HepG2 (cell line): ENCODE data around the gene BTN1A1. TPM values are rescaled to one million over a fixed set of nuclear protein-coding genes. Genes with fewer than 3 reads are reported as not detected.
A peak's percentile ranks its signal among the peaks of the same experiment; 100 is the strongest.

Source experiments
- ATAC-seq: fragments of 200-7000 bp; cut with Tn5 transposase; 3 replicates; pipeline ENCODE4 v1.9.1; 2020; ENCODE audit warnings: mild to moderate bottlenecking, moderate library complexity
- BruUV-seq: library from RNA; stranded (reverse); fragments of 400-500 nt; replicated peaks from 2 replicates; lab custom pipeline; 2021; lab: Mats Ljungman, UMichigan
- CTCF ChIA-PET: fragments of 300-600 bp; formaldehyde crosslinking; extraction: SDS; loops from one replicate; lab custom pipeline; 2021; ENCODE audit warnings: low total read pairs, inconsistent platforms, low intra/inter-chr PET ratio; lab: Yijun Ruan, JAX
- POLR2A ChIA-PET: fragments of 350-600 bp; sonication (Branson Sonifier 250); formaldehyde crosslinking; loops from one replicate; lab custom pipeline; 2020; ENCODE audit warnings: antibody characterized with exemption, inconsistent platforms; lab: Yijun Ruan, JAX
- DNase-seq: peaks from one replicate; pipeline ENCODE4 v3.0.0-alpha.2; 2015; ENCODE audit warnings: low spot score
- FAIRE-seq: peaks from 3 replicates; lab custom pipeline; 2011; peaks lifted over from hg19 to GRCh38; lab: Jason Lieb, UNC
- H2AFZ ChIP-seq: one replicate; pipeline ENCODE4 v1.6.1; 2011; ENCODE audit warnings: low read length, inconsistent platforms
- H3K27ac ChIP-seq: fragments of 300-600 bp; 3 replicates; pipeline ENCODE4 v1.8.0; 2011; ENCODE audit warnings: mixed run types, mild to moderate bottlenecking, mixed read lengths, low read length, inconsistent platforms; ENCODE audit not compliant: insufficient read depth; ENCODE audit errors: extremely low read length
- H3K27me3 ChIP-seq, 2 experiments: fragments of 200-600 bp in 1 of 2; 2 replicates in 1 of 2; 3 replicates in 1 of 2; pipeline versions ENCODE4 v1.6.0 to v1.8.0; 2011; ENCODE audit warnings: low read length in 2 of 2, mild to moderate bottlenecking in 2 of 2, moderate library complexity in 2 of 2, inconsistent platforms in 1 of 2; ENCODE audit not compliant: insufficient read depth in 2 of 2, control insufficient read depth in 1 of 2
- H3K36me3 ChIP-seq, 2 experiments: fragments of 200-600 bp in 1 of 2; replicated peaks in 1 of 2; 2 replicates in 1 of 2; 3 replicates in 1 of 2; pipeline versions ENCODE4 v1.5.1 to v1.8.0; 2011; ENCODE audit warnings: low read length in 2 of 2, inconsistent platforms in 1 of 2; ENCODE audit not compliant: insufficient read depth in 2 of 2, control insufficient read depth in 1 of 2
- H3K4me1 ChIP-seq: 2 replicates; pipeline ENCODE4 v1.5.1; 2012; ENCODE audit warnings: low read length, inconsistent platforms; ENCODE audit not compliant: insufficient read depth
- H3K4me2 ChIP-seq: 2 replicates; pipeline ENCODE4 v1.6.0; 2011; ENCODE audit warnings: low read depth, low read length, inconsistent platforms
- H3K4me3 ChIP-seq, 3 experiments: fragments of 200-600 bp in 1 of 3; sonication (generic), shearing (Covaris generic) in 1 of 3; replicated peaks in 1 of 3; 2 replicates each; pipeline ENCODE4 v1.5.1; 2011 to 2016; ENCODE audit warnings: low read length in 3 of 3, inconsistent platforms in 2 of 3, low read depth in 2 of 3, mild to moderate bottlenecking in 2 of 3, control low read depth in 1 of 3, mixed read lengths in 1 of 3; ENCODE audit not compliant: insufficient read depth in 1 of 3
- H3K79me2 ChIP-seq: one replicate; pipeline ENCODE4 v1.6.1; 2011; ENCODE audit warnings: low read length, inconsistent platforms; ENCODE audit not compliant: insufficient read depth
- H3K9ac ChIP-seq: 2 replicates; pipeline ENCODE4 v1.6.0; 2011; ENCODE audit warnings: mild to moderate bottlenecking, low read depth, low read length, inconsistent platforms; ENCODE audit not compliant: insufficient read depth
- H3K9me3 ChIP-seq: 2 replicates; pipeline ENCODE4 v1.5.1; 2012; ENCODE audit warnings: mild to moderate bottlenecking, low read length
- H4K20me1 ChIP-seq: 2 replicates; pipeline ENCODE4 v1.6.0; 2011; ENCODE audit warnings: inconsistent platforms, mild to moderate bottlenecking, low read length, moderate library complexity; ENCODE audit not compliant: insufficient read depth
- CBFB ChIP-seq: sonication (generic); formaldehyde crosslinking; IDR thresholded peaks from 2 replicates; pipeline ENCODE4 v1.4.0; 2020; ENCODE audit warnings: missing genetic modification reagents
- CEBPB ChIP-seq: IDR thresholded peaks from 2 replicates; pipeline ENCODE4 v1.6.1; 2011; ENCODE audit warnings: low read depth, low read length, improper control_type of control experiment, borderline replicate concordance
- CTCF ChIP-seq: sonication (generic); formaldehyde crosslinking; IDR thresholded peaks from 2 replicates; pipeline ENCODE4 v1.5.0; 2020; ENCODE audit warnings: mild to moderate bottlenecking, missing genetic modification reagents, moderate library complexity
- EEA1 ChIP-seq: sonication (generic); formaldehyde crosslinking; IDR thresholded peaks from 2 replicates; pipeline ENCODE4 v1.5.1; 2020; ENCODE audit warnings: mild to moderate bottlenecking, missing genetic modification reagents, borderline replicate concordance
- KLF12 ChIP-seq: sonication (generic); formaldehyde crosslinking; IDR thresholded peaks from 2 replicates; pipeline ENCODE4 v1.4.0; 2020; ENCODE audit warnings: missing genetic modification reagents, borderline replicate concordance
- MLLT10 ChIP-seq: sonication (generic); formaldehyde crosslinking; IDR thresholded peaks from 2 replicates; pipeline ENCODE4 v1.4.0; 2020; ENCODE audit warnings: missing genetic modification reagents
- PAWR ChIP-seq: sonication (generic); formaldehyde crosslinking; IDR thresholded peaks from 2 replicates; pipeline ENCODE4 v1.4.0; 2020; ENCODE audit warnings: missing genetic modification reagents, mild to moderate bottlenecking, borderline replicate concordance
- SNAI1 ChIP-seq: sonication (generic); formaldehyde crosslinking; IDR thresholded peaks from 2 replicates; pipeline ENCODE4 v1.5.0; 2020; ENCODE audit warnings: mild to moderate bottlenecking, missing genetic modification reagents, borderline replicate concordance
- ZFP36 ChIP-seq: fragments of 150-350 bp; IDR thresholded peaks from 2 replicates; pipeline ENCODE4 v1.6.1; 2018; ENCODE audit warnings: borderline replicate concordance, low read length, low read depth; ENCODE audit not compliant: partially characterized antibody
- ZNF367 ChIP-seq: sonication (generic); formaldehyde crosslinking; IDR thresholded peaks from 2 replicates; pipeline ENCODE4 v1.4.0; 2020; ENCODE audit warnings: missing genetic modification reagents, borderline replicate concordance
- ZNF441 ChIP-seq: sonication (generic); formaldehyde crosslinking; IDR thresholded peaks from 2 replicates; pipeline ENCODE4 v1.7.0; 2021; ENCODE audit warnings: missing genetic modification reagents, borderline replicate concordance
- ZNF616 ChIP-seq: sonication (generic); formaldehyde crosslinking; IDR thresholded peaks from 2 replicates; pipeline ENCODE4 v1.5.0; 2020; ENCODE audit warnings: low read depth, mild to moderate bottlenecking, missing genetic modification reagents
- ZNF768 ChIP-seq: sonication (generic); formaldehyde crosslinking; IDR thresholded peaks from 2 replicates; pipeline ENCODE4 v1.4.0; 2020; ENCODE audit warnings: missing genetic modification reagents
- ZNF775 ChIP-seq: sonication (generic); formaldehyde crosslinking; IDR thresholded peaks from 2 replicates; pipeline ENCODE4 v1.4.0; 2020; ENCODE audit warnings: missing genetic modification reagents, mild to moderate bottlenecking, moderate library complexity, borderline replicate concordance
- ZNF777 ChIP-seq: sonication (generic); formaldehyde crosslinking; IDR thresholded peaks from 2 replicates; pipeline ENCODE4 v1.4.0; 2020; ENCODE audit warnings: missing genetic modification reagents
- ZNF879 ChIP-seq: sonication (generic); formaldehyde crosslinking; IDR thresholded peaks from 2 replicates; pipeline ENCODE4 v1.8.1; 2023; ENCODE audit warnings: missing genetic modification reagents
- WGBS: methylation state at CpG from one replicate; pipeline ENCODE4 v1.1.6; 2017; ENCODE audit warnings: low lambda C conversion rate; 5-methylcytosine and 5-hydroxymethylcytosine counted together
- in situ Hi-C: cut with HindIII; loops from 2 replicates; pipeline ENCODE4 v1.10.0; 2017; ENCODE audit warnings: low pct_unique_long_range_greater_than_20kb; ENCODE audit not compliant: extremely low pct_ligation_motif_present
- intact Hi-C: fragments of 100-400 bp; cut with micrococcal nuclease; formaldehyde crosslinking; loops from one replicate; pipeline ENCODE4 v1.10.0; 2022; ENCODE audit not compliant: unreplicated experiment
- polyA plus RNA-seq, 8 experiments: library from polyadenylated mRNA; depleted of rRNA in 3 of 8; stranded (reverse) in 7 of 8; unstranded in 1 of 8; fragments of >200 nt; fragmentation: Illumina TruSeq in 4 of 8; extraction: Trizol in 4 of 8; gene quantifications; 2 replicates each; pipeline versions ENCODE4 v1.2.1 to v1.2.3, GENCODE V29; 2011 to 2016; ENCODE audit warnings: low read depth in 4 of 8, missing spikeins in 1 of 8, mixed read lengths in 1 of 8; ENCODE audit not compliant: insufficient read depth in 1 of 8
- total RNA-seq, 5 experiments: library from RNA; depleted of rRNA; stranded (reverse); fragments of >200 nt; fragmentation: Illumina TruSeq; extraction: Trizol; gene quantifications; 2 replicates each; pipeline ENCODE4 v1.2.3, GENCODE V29; 2016; ENCODE audit warnings: low read depth in 1 of 5

Gene BTN1A1
- total and polyA plus RNA-seq, 2 of the 13 experiments (the other 11 are each of a cell fraction or from before 2014, with no cell fraction given), result 0.04 TPM; not detected in 1

DNA sequence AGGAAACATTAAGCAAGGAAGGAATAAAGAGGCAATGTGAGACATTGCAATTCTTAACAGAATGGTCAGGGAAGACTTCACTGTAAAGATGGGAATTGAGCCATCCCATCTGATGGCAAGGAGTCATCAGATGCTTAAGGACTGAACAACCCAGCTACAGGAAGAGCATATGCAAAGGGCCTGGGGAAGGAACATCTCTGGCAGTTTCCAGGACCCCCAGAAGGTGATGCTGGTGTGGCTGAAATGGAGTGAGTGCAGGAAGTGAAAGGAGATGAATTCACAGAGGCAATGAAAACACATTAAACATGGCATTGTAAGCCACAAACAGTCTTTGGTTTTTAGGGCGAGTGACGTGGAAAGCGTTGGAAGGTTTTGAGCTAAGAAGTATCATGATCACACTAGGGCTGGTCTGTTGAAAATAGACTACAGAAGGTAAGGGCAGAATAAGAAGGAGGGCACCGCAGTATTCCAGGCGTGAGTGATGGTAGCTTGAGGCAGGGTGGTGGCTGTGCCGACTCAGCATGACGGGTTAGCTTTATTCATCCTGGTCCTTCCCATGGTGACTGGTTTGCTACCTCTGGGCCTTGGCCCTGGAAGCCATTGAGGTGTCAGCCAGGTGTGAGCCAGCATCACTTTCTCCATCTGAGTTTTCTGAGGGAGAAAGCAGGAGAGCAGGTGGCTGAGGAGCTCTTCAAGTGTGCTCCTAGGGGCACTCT, 35.5 kb upstream of the BTN1A1 start (continued):
- 0 out of 2 replicates have a peak, but pooled peaks have one; percentile 9 for TF ChIP-seq CTCF (CRISPR knock-in tag)
- TF ChIP-seq SNAI1 (CRISPR knock-in tag), result no peak
- no peak for TF ChIP-seq ZNF879 (CRISPR knock-in tag)
- no peak for TF ChIP-seq ZFP36
- no peak for TF ChIP-seq KLF12 (CRISPR knock-in tag)
- no peak for TF ChIP-seq ZNF616 (CRISPR knock-in tag)
- TF ChIP-seq CBFB (CRISPR knock-in tag), result no peak
- TF ChIP-seq ZNF777, result no peak
- no peak for TF ChIP-seq ZNF367 (CRISPR knock-in tag)

DNA sequence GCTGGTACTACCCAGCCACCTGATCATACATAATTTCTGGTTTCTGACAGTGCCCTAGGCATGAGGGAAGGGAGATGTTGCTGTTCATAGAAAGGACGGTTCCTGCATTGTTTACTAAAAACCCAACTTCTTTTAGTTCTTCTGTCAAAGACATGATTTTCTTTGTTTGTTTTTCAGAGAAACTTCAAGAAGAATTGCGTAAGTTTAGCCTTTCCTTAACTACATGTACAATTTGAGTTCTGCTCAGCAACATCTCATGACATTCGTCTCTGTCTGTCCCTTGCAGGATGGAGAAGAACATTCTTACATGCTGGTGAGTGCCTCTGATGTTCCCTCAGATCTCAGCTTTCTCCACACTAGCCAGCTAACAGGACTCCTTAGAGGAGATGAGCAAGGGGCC, 34.3 kb upstream of the BTN1A1 start:
- POLR2A ChIA-PET, result no interaction called here
- WGBS, result 94% methylated on average over 3 of the region's 3 CpGs
- CTCF ChIA-PET, result no interaction called here

More for the DNA sequence above, 34.3 kb upstream of the BTN1A1 start:
- Histone ChIP-seq H2AFZ (no peak overlapping the region), H3K9me3 (no peaks in the 10 kb centered on the region), H3K27me3 (no peaks in the 10 kb centered on the region), H3K9ac (no peak overlapping the region), H3K79me2 (no peaks in the 10 kb centered on the region), H3K4me3 (no peak overlapping the region), H3K4me2 (no peak overlapping the region), H3K4me1 (peaks cover 14% of the 10 kb centered on the region), H4K20me1 (no peaks in the 10 kb centered on the region), H3K36me3 (peaks cover 45 to 63% of the 10 kb centered on the region in 2 experiments), H3K27ac (no peak overlapping the region)
- intact Hi-C loops, result no loop called here
- DNase-seq, result no peak
- ATAC-seq, result no peak
- no TSS peak for BruUV-seq
- no peak for FAIRE-seq
- TF ChIP-seq PAWR (CRISPR knock-in tag) (no peak), MLLT10 (CRISPR knock-in tag) (no peak), ZNF768 (no peak), EEA1 (CRISPR knock-in tag) (no peak), ZNF775 (CRISPR knock-in tag) (no peak), CEBPB (peak; percentile 53; the same call in 1 of the 2 replicates), ZNF441 (CRISPR knock-in tag) (no peak)
- in situ Hi-C loops, result no loop called here
